GM12878 (cell line): ENCODE data around the gene TEKT5. TPM values are rescaled to one million over a fixed set of nuclear protein-coding genes. Genes with fewer than 3 reads are reported as not detected.

Source experiments
- ATAC-seq: fragments of 200-7000 bp; cut with Tn5 transposase; 3 replicates; pipeline ENCODE4 v1.9.1; 2020; ENCODE audit warnings: mild to moderate bottlenecking, moderate library complexity
- BruUV-seq: library from RNA; stranded (reverse); fragments of 400-500 nt; replicated peaks from 2 replicates; lab custom pipeline; 2021; lab: Mats Ljungman, UMichigan
- CTCF ChIA-PET: fragments of 300-600 bp; sonication (Branson Sonifier 250); formaldehyde crosslinking; extraction: SDS; loops from one replicate; lab custom pipeline; 2021; ENCODE audit warnings: inconsistent platforms; lab: Yijun Ruan, JAX
- POLR2A ChIA-PET: fragments of 350-600 bp; formaldehyde crosslinking; extraction: SDS; loops from one replicate; lab custom pipeline; 2021; ENCODE audit warnings: inconsistent platforms; lab: Charles Lee
- RAD21 ChIA-PET: fragments of 300-600 bp; sonication (Branson Sonifier 250); formaldehyde crosslinking; loops from one replicate; lab custom pipeline; 2023; ENCODE audit warnings: antibody characterized with exemption; ENCODE audit not compliant: unreplicated experiment; lab: Charles Lee
- SMC1A ChIA-PET: fragments of 300-600 bp; sonication (Branson Sonifier 250); formaldehyde crosslinking; loops from one replicate; lab custom pipeline; 2023; ENCODE audit not compliant: unreplicated experiment, uncharacterized antibody; lab: Charles Lee
- DNase-seq: peaks from one replicate; pipeline ENCODE4 v3.0.0-alpha.2; 2011; ENCODE audit warnings: low read depth, low spot score
- FAIRE-seq: peaks from 3 replicates; lab custom pipeline; 2011; peaks lifted over from hg19 to GRCh38; lab: Jason Lieb, UNC
- H2AFZ ChIP-seq: 2 replicates; pipeline ENCODE4 v1.6.0; 2011; ENCODE audit warnings: low read depth, low read length, control low read depth; ENCODE audit not compliant: control insufficient read depth
- H3K27ac ChIP-seq: 2 replicates; pipeline ENCODE4 v1.5.1; 2011; ENCODE audit warnings: control low read depth; ENCODE audit not compliant: control insufficient read depth, insufficient read depth
- H3K27me3 ChIP-seq, 2 experiments: replicated peaks in 1 of 2; 2 replicates each; pipeline versions ENCODE4 v1.6.0 to v1.6.1; 2011; ENCODE audit warnings: low read length in 1 of 2; ENCODE audit not compliant: control insufficient read depth in 2 of 2, insufficient read depth in 2 of 2
- H3K36me3 ChIP-seq, 2 experiments: 2 replicates each; pipeline ENCODE4 v1.5.1; 2011; ENCODE audit warnings: low read length in 1 of 2; ENCODE audit not compliant: control insufficient read depth in 2 of 2, insufficient read depth in 2 of 2
- H3K4me1 ChIP-seq: 2 replicates; pipeline ENCODE4 v1.6.1; 2011; ENCODE audit warnings: mild to moderate bottlenecking, low read length, moderate library complexity, mixed read lengths; ENCODE audit not compliant: control insufficient read depth, insufficient read depth
- H3K4me2 ChIP-seq: 2 replicates; pipeline ENCODE4 v1.6.0; 2011; ENCODE audit warnings: control low read depth; ENCODE audit not compliant: control insufficient read depth, insufficient read depth
- H3K4me3 ChIP-seq: fragments of 200-600 bp; sonication (generic); 2 replicates; pipeline ENCODE4 v1.5.1; 2016
- H3K79me2 ChIP-seq: 2 replicates; pipeline ENCODE4 v1.6.0; 2011; ENCODE audit warnings: low read length; ENCODE audit not compliant: control insufficient read depth, insufficient read depth
- H3K9ac ChIP-seq: 2 replicates; pipeline ENCODE4 v1.8.0; 2011; ENCODE audit warnings: low read length, control low read depth, mixed read lengths; ENCODE audit not compliant: control insufficient read depth, insufficient read depth
- H3K9me3 ChIP-seq: replicated peaks from 3 replicates; pipeline ENCODE4 v1.5.1; 2011; ENCODE audit warnings: mild to moderate bottlenecking, low read length; ENCODE audit not compliant: control insufficient read depth, insufficient read depth
- H4K20me1 ChIP-seq: 2 replicates; pipeline ENCODE4 v1.6.0; 2011; ENCODE audit not compliant: control insufficient read depth, insufficient read depth
- ATF3 ChIP-seq: IDR thresholded peaks from 2 replicates; pipeline ENCODE4 v1.6.1; 2011; ENCODE audit warnings: low read depth, mild to moderate bottlenecking, low read length, moderate library complexity, borderline replicate concordance; ENCODE audit errors: extremely low read depth
- BACH1 ChIP-seq: fragments of 450-650 bp; IDR thresholded peaks from 2 replicates; pipeline ENCODE4 v1.6.1; 2017; ENCODE audit warnings: mild to moderate bottlenecking, borderline replicate concordance
- BCL11A ChIP-seq: IDR thresholded peaks from 2 replicates; pipeline ENCODE4 v1.6.1; 2011; ENCODE audit warnings: low read depth, low read length
- CHD2 ChIP-seq: IDR thresholded peaks from 2 replicates; pipeline ENCODE4 v1.6.1; 2011; ENCODE audit warnings: low read depth, low read length, improper control_type of control experiment, borderline replicate concordance
- CUX1 ChIP-seq: IDR thresholded peaks from 2 replicates; pipeline ENCODE4 v1.6.1; 2012; ENCODE audit warnings: improper control_type of control experiment, low read depth, low read length; ENCODE audit not compliant: insufficient replicate concordance
- DPF2 ChIP-seq: fragments of 450-650 bp; IDR thresholded peaks from 2 replicates; pipeline ENCODE4 v1.6.1; 2017; ENCODE audit warnings: mild to moderate bottlenecking
- EGR1 ChIP-seq, 2 experiments: IDR thresholded peaks; 1 replicate in 1 of 2; 2 replicates in 1 of 2; pipeline ENCODE4 v1.6.1; 2011 to 2012; ENCODE audit warnings: low read depth in 2 of 2, low read length in 2 of 2, borderline replicate concordance in 1 of 2, mild to moderate bottlenecking in 1 of 2, moderate library complexity in 1 of 2
- MTA2 ChIP-seq: fragments of 450-650 bp; IDR thresholded peaks from 2 replicates; pipeline ENCODE4 v1.6.1; 2016; ENCODE audit warnings: low read depth, mild to moderate bottlenecking, moderate library complexity
- NFYA ChIP-seq: IDR thresholded peaks from 2 replicates; pipeline ENCODE4 v1.6.1; 2011; ENCODE audit warnings: low read depth, mild to moderate bottlenecking, low read length, improper control_type of control experiment, borderline replicate concordance
- PRDM15 ChIP-seq: fragments of 450-650 bp; formaldehyde crosslinking; IDR thresholded peaks from 2 replicates; pipeline ENCODE4 v1.4.0; 2020; ENCODE audit warnings: mild to moderate bottlenecking, moderate library complexity
- RBBP5 ChIP-seq: fragments of 200-600 bp; sonication (generic); conservative IDR thresholded peaks from 2 replicates; pipeline ENCODE4 v1.6.1; 2016
- SP1 ChIP-seq: IDR thresholded peaks from one replicate; pipeline ENCODE4 v1.6.1; 2011; ENCODE audit warnings: low read depth, low read length
- STAT1 ChIP-seq: fragments of 450-650 bp; conservative IDR thresholded peaks from 2 replicates; pipeline ENCODE4 v1.6.1; 2014; ENCODE audit warnings: antibody characterized with exemption, mild to moderate bottlenecking
- SUPT20H ChIP-seq: IDR thresholded peaks from 2 replicates; pipeline ENCODE4 v1.6.1; 2011; ENCODE audit warnings: low read depth, mild to moderate bottlenecking, low read length, moderate library complexity, borderline replicate concordance; ENCODE audit not compliant: control insufficient read depth
- TCF12 ChIP-seq: IDR thresholded peaks from 2 replicates; pipeline ENCODE4 v1.6.1; 2011; ENCODE audit warnings: low read depth, mild to moderate bottlenecking, low read length
- WGBS: methylation state at CpG from one replicate; pipeline ENCODE4 v1.1.6; 2016; ENCODE audit warnings: low lambda C conversion rate; ENCODE audit not compliant: insufficient replicate concordance, insufficient coverage; ENCODE audit errors: missing lambda C conversion rate; 5-methylcytosine and 5-hydroxymethylcytosine counted together
- in situ Hi-C: fragments of 300-500 bp; cut with MboI; formaldehyde crosslinking; loops from 9 replicates; pipeline ENCODE4 v1.14.3; 2018; ENCODE audit warnings: mixed read lengths
- intact Hi-C: fragments of 100-400 bp; cut with micrococcal nuclease; formaldehyde crosslinking; loops from one replicate; pipeline ENCODE4 v1.14.2; 2022; ENCODE audit not compliant: unreplicated experiment
- polyA plus RNA-seq, 11 experiments: library from polyadenylated mRNA; depleted of rRNA in 4 of 11; unstranded in 6 of 11; stranded (reverse) in 5 of 11; fragments of >200 nt; fragmentation: Nextera tagmentation in 4 of 11; fragmentation: Illumina TruSeq in 1 of 11; extraction: Ambion mirVana in 4 of 11; extraction: Trizol in 1 of 11; gene quantifications; 1 replicate in 1 of 11; 2 replicates in 10 of 11; pipeline versions ENCODE4 v1.2.1 to v1.2.3, GENCODE V29; 2011 to 2016; ENCODE audit warnings: inconsistent platforms in 2 of 11, missing spikeins in 2 of 11, low read depth in 1 of 11
- total RNA-seq, 4 experiments: library from RNA; depleted of rRNA in 3 of 4; stranded (reverse); fragments of >200 nt in 3 of 4; fragmentation: Illumina TruSeq in 1 of 4; extraction: Trizol in 1 of 4; gene quantifications; 2 replicates each; pipeline versions ENCODE4 v1.2.1 to v1.2.3, GENCODE V29; 2013 to 2021
- TF ChIP-seq, protein P1 (sequence below): IDR thresholded peaks from 2 replicates; pipeline ENCODE4 v1.6.1; 2012; ENCODE audit warnings: low read depth, low read length, improper control_type of control experiment

TEKT5 gene
- total and polyA plus RNA-seq, 10 of the 15 experiments (the other 5 are each of a cell fraction or from before 2014, with no cell fraction given) = 0.19 to 2.2 (median 0.68) TPM; not detected in 1

DNA sequence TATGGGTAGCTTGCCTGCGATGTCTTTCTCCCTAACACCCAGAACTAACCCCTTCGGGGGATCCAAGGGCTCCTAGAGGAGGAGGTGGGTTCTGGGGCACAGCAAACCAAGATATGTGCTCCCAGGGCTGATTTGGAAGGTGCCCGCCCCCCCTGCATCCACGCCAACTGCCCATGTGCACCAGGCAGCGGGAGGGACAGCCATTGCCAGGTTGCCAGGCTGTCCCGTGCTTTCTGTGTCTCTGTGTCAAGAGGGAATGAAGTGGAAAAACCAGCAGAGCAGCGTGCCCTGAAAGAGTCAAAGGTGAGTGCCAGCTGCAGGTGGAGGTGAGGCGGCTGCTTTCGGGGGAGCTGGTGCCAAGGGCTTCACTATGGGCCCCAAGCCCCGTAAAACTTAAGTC, 6.4 kb downstream of the TEKT5 start:
- no peaks in the 10 kb centered on the region for H3K79me2 ChIP-seq
- H3K27me3 ChIP-seq = no peaks in the 10 kb centered on the region; a peak in 2 of 4 replicates
- no peak overlapping the region for H3K9ac ChIP-seq
- in situ Hi-C loops (no loop called here), intact Hi-C loops (no loop called here)
- no peaks in the 10 kb centered on the region for H4K20me1 ChIP-seq
- H3K4me2 ChIP-seq = no peak overlapping the region
- ATAC-seq = no peak
- H2AFZ ChIP-seq = no peak overlapping the region
- ChIA-PET SMC1A (interaction anchor here (1.2 to 1.4 kb wide), 2 partner anchors 9 to 168 kb away, joined by 3 to 5 read pairs; no protein-coding TSS in a partner anchor), POLR2A (interaction anchor here (0.6 to 0.7 kb wide), 2 partner anchors 21 to 73 kb away, joined by 3 read pairs; no protein-coding TSS in a partner anchor), CTCF (no interaction called here), RAD21 (interaction anchor here (1.1 kb wide), 1 partner anchor 174 kb away, joined by 3 read pairs; no protein-coding TSS in a partner anchor)
- 32% methylated on average over 10 of the region's 10 CpGs for WGBS
- H3K36me3 ChIP-seq = no peaks in the 10 kb centered on the region
- no peaks in the 10 kb centered on the region for H3K9me3 ChIP-seq
- no TSS peak for BruUV-seq
- H3K4me1 ChIP-seq = no peaks in the 10 kb centered on the region
- H3K27ac ChIP-seq = no peak overlapping the region
- H3K4me3 ChIP-seq = no peak overlapping the region
- no peak for DNase-seq
- no peak for FAIRE-seq
- no peak for TF ChIP-seq RBBP5
- no peak for TF ChIP-seq SUPT20H
- no peak for TF ChIP-seq CHD2
- no peak for TF ChIP-seq PRDM15 (CRISPR knock-in tag)
- TF ChIP-seq SP1 = no peak
- no peak for TF ChIP-seq EGR1 (IDR thresholded peaks at IDR 0.05; ENCODE audit: borderline replicate concordance in 1 of 2, low read depth in 2 of 2, low read length in 2 of 2)
- TF ChIP-seq MTA2 = no peak
- TF ChIP-seq BCL11A = no peak
- no peak for TF ChIP-seq CUX1
- no peak for TF ChIP-seq STAT1
- no peak for TF ChIP-seq TCF12
- TF ChIP-seq DPF2 = no peak
- TF ChIP-seq BACH1 = no peak
- TF ChIP-seq ATF3 = no peak
- no peak for TF ChIP-seq NFYA
- TF ChIP-seq, protein P1, sequence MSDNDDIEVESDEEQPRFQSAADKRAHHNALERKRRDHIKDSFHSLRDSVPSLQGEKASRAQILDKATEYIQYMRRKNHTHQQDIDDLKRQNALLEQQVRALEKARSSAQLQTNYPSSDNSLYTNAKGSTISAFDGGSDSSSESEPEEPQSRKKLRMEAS = no peak
